Measurements from ENCODE around the gene HOXD4. TPM values are rescaled to one million over a fixed set of nuclear protein-coding genes. Genes with fewer than 3 reads are reported as not detected.
A peak's percentile ranks its signal among the peaks of the same experiment; 100 is the strongest.

Gene HOXD4
- total RNA-seq, 1 experiment from 2014 or later = 2.5 TPM

DNA sequence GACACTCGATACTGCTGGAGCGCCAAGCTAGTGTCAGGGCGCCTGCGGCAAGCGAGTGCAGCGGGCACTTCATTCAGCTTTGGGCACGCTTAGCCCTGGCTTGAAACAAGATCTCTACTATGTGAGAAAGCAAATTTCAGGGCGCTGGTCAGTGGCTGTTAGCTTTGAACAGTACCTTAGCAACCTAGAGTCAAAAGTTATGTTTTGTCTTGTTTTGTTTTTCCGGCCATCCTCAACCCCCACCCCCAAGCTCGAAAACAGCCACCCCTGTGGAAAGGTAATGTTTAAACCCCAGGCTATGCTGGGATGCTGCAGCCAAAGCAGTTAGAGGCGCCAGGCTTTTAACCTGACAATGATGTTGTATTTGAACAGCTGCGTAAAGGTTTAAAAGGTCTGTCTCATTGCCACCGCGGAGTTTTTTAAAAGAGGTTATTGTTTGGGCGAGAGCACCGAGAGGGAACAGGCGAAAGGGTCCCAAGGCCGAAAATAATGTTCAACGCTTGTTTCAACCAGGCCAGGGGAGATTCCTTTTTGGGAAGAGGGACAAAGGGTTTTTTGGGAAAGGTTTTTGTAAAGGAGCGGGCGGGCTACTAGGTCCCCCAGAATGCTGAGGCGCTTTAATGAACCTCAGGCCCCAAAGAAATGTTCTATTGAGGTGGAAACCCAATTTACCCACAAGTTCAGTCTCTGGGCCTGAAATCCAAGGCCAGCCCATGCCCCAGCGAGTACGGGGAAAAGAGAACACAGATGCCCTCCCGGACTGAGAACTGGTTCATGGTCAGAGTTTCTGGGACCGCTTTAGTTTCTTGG lies 37.0 kb upstream of the HOXD4 start:
- DNase-seq (ENCODE audit: low read depth) = no peak

DNA sequence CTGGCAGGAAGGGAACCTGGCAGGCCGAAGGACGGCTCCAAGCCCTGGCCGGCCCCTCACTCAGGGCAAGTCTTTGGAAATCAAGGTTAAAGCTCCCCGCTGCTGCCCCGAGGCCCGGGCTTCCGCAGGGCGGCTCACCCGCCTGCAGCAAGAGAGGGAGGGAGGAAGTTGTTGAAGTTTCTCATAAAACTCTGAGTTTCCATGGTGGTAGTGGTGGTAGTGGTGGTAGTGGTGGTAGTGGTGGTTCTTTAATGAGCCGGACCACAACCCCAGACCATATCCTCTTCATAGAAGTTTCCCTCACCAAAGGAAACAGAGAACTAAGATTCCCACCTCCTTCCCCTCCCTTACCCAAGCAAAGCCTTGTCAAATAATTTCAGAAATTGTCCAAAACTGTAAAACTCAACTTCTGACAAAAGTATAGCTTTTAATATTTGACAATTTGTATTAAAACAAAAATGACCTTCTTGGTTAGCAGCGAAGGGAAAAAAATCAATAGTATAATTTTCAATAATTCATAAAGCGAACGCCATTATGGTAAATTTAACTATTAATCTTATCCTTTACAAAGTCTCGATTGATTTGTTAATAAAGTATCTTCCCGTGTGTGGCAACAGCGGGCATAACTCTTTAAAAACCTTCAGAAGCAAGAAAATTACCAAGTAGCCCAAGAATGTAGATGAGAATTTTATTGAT lies 36.3 kb upstream of the HOXD4 start:
- DNase-seq (ENCODE audit: low read depth) = no peak

DNA sequence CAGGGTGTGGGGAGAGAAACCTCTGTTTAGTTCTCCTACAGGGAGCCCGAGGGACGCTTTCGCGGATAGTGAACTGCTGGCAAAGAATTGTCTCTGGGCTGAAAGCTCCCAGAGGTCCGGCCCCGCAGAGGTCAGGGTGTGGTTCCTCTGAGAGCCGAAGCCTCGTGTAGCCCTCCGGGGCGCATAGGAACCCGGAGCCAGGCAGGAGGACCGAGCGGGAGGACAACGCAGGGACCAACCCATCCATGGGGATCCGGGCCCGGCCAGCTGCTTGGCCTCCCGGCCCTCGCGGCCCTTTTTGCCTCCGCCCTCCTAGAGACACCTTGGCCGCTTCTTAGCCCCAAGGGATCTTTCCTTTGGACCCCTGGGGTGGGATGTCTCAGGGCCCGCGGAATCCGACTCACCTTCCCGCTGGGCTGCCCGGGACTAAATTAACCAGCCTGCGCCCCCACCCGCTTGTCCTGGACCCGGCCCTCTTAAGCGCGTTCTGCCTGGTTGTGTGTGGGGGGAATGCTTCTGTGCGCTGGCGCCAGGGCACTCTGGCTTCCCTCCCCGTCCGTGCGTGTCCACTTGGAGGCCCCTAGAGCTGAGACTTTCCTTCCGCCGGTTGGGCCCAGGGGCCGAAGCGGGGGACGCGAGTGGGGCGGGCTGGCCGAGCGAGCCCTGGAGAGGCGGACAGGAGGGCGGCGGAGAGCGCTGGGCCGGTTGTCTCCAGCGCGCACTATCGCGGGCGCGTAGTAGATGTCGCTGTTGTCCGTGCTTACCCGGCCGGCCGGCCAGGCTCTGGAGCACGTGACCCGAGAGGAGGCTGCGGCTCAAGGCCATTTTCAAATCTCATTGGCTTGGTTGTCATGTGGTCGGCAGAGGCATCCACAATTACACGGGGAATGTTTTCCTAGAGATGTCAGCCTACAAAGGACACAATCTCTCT lies 35.2 kb upstream of the HOXD4 start, which contains the start of gene HOXD10:
Gene HOXD10 (plus strand): TSS at position 896 of the 931 bp plus-strand sequence. CDS start 56 bp downstream, outside the sequence.
- peak; percentile 60 for DNase-seq (ENCODE audit: low read depth)

DNA sequence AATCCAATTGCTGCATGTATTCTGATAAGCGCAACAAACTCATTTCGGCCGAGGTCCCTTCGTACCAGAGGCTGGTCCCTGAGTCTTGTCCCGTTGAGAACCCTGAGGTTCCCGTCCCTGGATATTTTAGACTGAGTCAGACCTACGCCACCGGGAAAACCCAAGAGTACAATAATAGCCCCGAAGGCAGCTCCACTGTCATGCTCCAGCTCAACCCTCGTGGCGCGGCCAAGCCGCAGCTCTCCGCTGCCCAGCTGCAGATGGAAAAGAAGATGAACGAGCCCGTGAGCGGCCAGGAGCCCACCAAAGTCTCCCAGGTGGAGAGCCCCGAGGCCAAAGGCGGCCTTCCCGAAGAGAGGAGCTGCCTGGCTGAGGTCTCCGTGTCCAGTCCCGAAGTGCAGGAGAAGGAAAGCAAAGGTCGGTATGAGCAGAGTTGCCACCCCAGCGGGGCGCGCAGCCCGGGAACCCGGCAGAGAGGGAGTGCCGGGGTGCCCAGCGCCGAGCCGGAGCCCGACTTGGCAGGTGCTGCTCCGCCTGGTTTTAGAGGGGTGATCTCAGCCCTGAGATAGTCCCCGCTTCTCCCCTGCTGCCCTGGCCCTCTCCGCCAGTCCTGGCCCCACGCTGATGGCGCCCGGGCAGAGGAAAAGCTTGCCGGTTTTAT lies 34.1 kb upstream of the HOXD4 start:
- DNase-seq (ENCODE audit: low read depth) = no peak

DNA sequence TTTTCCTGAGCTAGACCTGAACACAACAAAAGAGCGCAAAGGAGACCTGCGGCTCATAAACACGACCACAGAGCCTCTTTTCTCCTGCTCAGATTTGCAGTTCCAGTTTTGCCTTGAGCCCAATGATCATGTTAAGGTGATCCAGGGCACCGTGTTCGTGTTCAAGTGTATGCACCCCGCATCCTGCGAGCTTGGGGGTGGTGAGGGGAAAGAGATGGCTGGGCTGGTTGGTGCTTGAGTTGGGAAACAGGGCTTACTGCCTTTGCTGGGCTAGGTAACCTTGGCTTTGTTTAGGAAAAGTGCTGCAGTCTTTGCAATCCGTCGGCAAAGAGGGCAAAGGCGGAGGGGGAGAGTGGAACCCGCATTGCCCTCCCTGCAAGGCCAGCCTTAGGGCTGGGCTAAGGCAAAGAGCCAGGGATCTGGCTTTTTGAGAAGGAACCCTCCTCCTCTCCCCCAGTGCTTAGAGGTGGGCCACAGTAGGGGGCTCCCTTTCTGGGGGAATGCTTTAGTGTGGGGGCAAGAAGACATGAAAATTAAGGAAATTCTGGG lies 33.5 kb upstream of the HOXD4 start:
- DNase-seq (ENCODE audit: low read depth) = no peak

DNA sequence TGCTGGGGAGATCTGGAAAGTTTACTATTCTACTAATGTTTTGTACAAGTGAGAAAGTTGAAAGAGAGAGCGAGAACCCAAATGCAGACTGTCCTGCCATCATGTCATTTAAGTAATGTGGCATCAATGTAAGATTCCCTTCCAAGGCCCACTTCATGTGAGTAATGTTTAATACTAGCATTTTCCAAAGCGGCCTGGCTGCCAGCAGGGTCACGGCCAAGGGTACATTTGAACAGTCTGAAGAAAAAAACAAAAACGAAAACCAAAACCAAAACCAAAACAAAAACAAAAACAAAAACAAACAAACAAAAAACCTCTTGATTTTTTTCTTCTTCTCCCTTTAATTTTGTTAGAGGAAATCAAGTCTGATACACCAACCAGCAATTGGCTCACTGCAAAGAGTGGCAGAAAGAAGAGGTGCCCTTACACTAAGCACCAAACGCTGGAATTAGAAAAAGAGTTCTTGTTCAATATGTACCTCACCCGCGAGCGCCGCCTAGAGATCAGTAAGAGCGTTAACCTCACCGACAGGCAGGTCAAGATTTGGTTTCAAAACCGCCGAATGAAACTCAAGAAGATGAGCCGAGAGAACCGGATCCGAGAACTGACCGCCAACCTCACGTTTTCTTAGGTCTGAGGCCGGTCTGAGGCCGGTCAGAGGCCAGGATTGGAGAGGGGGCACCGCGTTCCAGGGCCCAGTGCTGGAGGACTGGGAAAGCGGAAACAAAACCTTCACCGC lies 32.6 kb upstream of the HOXD4 start:
- DNase-seq (ENCODE audit: low read depth) = peak; percentile 39

DNA sequence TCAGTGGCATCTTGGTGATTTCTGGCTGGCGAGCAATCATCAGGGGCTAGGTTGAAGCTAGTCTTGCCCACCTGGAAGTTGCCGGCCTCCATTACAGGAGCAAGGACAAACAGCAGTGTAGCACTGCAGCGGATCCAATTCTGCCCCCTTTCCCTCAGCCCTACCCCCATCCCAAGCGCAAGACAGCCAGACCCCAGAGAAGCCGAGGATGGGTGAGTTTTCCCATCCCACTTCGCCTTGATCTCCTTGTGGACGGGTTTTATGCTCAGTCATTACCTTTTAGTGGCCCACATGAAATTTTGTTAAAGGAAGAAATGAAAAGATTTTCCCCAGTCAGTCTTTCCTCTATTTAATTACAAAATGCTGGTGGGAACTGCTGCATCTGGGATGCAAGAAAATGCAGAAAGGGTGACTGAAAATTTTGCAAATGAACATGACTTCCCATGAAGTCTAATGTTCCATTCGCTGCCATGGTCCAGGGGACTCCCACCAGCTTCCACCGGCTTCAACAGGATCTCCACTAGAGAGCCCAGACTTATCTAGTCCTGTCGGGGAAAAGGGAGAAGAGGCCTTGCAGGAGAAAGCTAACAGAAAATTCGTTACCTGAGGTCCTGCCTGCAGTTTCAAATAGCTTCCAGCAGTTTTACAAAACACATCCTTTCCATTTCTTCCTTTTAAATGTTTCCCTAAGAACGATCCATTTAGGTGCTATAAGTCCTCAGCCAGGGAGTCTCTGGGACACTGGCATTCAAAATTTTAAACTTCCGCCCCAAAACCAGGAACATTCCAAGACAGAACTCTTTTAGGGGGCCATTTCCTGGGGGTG lies 30.8 kb upstream of the HOXD4 start:
- no peak for DNase-seq (ENCODE audit: low read depth)

DNA sequence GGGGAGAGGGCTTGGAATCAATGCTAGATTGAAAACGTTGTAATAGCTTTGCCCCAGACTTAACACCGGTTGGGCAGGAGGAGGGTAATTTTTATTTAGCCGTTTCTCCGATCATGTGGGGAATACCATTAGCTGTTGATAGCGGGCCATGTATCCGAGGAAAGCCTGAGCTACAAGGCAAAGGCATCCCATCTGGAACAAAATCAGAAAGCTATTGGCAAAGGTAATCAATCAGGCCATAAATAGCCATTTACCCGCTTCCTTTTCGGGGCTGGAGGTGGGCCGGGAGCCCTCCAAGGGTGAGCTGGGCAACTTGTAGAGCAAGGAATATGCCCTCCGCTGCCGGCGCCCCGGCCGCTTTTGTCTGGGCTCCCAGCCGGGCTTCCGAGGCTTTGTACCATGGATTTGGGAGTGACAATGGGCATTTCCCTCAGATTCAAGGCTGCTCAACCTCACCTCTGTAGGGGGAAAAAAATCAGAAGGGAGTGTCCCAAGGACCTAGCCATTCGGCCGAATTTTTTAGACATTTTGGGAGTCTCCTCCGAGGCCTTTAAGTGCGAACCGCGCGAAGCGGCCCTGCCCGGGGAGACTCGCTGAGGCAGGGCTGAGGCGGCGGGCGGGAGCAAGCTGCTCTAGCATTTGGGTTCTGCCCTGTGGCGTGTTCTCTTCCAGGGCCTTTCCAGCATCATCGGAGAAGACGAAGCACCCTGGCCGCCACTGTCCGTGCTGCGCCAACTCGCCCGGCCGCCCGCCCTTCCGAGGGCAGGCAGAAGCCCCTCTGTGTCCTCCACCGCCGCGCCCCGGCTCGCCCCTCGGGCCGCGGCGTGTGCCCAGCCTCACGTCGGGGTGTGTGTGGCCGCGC lies 29.9 kb upstream of the HOXD4 start:
- DNase-seq (ENCODE audit: low read depth) = no peak

DNA sequence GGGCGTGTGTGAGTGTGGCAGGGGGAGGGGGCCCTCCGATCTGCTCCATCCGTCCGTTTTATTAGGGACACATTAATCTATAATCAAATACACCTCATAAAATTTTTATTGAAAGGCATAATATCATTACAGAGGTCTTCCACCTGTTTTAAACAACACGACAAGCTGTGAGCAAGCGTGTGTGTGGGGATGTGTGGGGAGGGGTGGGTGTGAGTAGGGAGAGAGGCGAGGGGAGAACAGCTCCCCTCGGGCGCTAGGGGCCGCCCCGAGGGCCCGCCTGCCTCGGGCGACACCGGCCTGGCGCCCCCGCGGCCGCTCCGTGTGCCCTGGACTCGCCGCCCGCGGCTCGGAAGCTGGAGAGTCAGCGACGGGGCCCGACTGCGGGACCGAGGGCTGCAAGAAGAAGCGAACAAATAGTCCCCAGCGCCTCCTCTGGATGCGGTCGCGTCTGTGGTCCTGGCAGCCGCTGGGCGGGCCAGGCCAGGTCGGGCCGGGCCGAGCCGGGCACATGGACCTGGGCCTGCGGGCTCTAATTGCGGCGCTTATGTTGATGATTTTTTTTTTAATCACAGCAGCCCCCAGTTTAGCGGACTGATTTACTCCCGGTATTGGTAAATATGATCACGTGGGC lies 29.2 kb upstream of the HOXD4 start:
- DNase-seq (ENCODE audit: low read depth) = no peak

DNA sequence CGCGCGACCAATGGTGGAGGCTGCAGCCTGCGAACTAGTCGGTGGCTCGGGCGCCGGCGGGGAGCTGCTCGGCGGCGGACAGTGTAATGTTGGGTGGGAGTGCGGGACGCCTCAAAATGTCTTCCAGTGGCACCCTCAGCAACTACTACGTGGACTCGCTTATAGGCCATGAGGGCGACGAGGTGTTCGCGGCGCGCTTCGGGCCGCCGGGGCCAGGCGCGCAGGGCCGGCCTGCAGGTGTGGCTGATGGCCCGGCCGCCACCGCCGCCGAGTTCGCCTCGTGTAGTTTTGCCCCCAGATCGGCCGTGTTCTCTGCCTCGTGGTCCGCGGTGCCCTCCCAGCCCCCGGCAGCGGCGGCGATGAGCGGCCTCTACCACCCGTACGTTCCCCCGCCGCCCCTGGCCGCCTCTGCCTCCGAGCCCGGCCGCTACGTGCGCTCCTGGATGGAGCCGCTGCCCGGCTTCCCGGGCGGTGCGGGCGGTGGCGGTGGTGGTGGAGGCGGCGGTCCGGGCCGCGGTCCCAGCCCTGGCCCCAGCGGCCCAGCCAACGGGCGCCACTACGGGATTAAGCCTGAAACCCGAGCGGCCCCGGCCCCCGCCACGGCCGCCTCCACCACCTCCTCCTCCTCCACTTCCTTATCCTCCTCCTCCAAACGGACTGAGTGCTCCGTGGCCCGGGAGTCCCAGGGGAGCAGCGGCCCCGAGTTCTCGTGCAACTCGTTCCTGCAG lies 28.5 kb upstream of the HOXD4 start, which contains the start of gene HOXD9:
Gene HOXD9 (plus strand): TSS at position 37 of the 728 bp plus-strand sequence. CDS start 50 bp downstream, at position 87.
- DNase-seq (ENCODE audit: low read depth) = peak; percentile 82

DNA sequence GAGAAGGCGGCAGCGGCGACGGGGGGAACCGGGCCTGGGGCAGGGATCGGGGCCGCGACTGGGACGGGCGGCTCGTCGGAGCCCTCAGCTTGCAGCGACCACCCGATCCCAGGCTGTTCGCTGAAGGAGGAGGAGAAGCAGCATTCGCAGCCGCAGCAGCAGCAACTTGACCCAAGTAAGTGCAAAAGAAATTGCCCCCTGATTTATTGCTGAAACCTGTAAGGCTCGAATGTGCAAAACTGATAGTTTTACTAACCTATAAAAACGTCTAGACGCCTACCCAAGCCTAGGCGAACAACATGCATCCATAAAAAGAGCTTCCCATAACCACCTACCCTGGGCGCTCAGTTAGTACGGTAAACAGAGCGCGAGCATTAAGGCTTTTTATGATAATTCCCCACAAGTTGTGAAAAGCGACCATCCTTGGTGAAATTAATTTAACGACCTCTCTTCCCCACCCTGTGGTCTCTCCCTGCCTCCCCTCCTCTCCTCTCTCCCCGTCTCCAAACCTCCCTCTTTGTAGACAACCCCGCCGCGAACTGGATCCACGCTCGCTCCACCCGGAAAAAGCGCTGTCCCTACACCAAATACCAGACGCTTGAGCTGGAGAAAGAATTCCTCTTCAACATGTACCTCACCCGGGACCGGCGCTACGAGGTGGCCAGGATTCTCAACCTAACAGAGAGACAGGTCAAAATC lies 27.8 kb upstream of the HOXD4 start:
- DNase-seq (ENCODE audit: low read depth) = no peak

DNA sequence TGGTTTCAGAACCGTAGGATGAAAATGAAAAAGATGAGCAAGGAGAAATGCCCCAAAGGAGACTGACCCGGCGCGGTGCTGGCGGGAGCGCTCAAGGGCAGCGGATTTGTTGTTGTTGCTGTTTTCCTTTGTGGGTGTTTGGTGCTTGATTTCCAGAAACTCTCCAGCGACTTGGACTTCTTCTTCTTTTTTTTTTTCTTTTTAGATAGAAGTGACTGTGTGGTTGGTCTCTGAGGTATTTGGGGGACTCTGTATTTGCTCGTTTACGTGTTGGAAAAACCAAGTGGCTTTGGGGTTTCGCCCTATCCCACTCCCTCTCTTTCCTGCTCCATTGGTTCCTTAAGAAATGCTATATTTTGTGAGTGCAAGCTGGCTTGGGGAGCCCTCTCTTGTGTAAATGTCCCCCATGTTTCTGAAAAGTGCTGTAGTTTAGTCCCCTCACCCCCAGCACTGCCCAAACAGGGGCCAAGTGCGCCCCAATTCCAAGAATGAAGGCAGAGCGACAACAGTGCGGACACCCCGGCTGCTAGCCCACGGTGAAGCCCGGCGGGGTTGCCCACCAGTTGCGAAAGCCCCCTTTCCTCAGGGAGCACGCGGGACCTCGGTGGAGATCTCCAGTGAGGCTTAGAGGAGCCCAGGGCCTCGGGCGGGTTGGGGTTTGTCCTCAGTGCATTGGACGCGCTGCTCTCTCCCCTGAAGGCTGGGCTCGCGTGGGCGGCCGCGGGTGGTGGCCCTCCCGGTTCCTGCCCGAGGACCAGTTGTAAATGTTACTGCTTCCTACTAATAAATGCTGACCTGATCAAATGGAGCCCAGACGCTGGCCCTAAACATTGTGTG lies 27.0 kb upstream of the HOXD4 start:
- DNase-seq (ENCODE audit: low read depth) = no peak

DNA sequence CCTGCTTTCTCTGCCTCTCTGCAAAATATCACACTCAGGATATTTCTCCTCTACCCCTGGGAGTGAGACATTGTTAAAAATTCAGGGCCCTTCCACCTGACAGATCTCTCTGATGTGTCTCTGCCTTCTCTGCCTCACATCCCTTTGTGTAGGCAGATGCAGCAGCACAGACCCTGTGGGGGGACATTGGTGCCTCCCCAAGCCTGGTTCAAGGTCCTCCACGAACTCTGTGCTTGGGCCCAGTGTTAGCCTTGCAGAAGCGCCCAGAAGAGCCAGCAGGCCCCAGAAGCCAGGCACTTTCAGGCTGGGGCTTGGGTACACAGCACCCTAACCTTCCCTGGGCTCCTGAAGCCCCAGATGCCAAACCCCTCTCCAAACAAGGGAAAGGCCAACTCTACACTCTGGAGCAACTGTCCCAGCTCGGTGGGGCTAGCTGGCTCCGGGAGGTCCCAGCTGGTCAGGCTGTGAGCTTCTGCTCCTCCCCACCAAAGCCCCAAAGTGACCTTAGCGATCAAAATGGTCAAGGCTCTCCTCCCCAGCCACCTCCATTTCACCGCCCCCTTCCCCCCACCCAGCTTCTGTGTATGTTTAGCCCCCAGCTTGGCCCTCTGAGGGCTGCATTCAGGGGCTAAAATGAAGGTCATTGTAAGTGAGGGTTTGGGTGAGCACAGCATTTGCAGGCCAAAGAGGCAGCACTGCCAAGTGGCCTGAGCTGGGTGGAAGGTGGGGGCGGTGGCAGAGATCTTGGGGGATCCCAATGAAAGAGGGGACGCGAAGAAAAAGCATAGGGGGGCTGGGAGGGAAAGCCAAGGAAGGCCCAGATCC lies 26.2 kb upstream of the HOXD4 start:
- no peak for DNase-seq (ENCODE audit: low read depth)

DNA sequence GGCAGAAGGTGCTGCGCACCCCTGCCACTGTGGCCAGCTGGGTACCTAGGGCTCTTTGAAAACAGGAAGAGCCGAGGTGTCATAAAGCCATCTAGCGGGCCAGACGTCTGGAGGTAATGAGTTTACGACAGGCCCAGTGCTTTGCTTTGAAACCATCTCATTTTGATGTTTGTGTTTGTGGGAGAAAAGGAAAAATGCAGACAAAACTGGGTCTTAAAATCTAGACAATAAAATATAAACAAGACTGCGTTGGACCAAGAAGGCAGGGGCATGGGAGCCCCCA lies 25.6 kb upstream of the HOXD4 start:
- no peak for DNase-seq (ENCODE audit: low read depth)
